CD4-positive, alpha-beta T cell treated with Interferon alpha-2 for 1 hour (primary cell): ENCODE data around the gene BCO2.
"Not testable (repeated sequence)": the region's sequence is repeated elsewhere in the genome, so short reads cannot be mapped to it uniquely, and the experiment has no call there.

Experiments
- DNase-seq, 2 donors: peaks; one replicate each; pipeline ENCODE4 v3.0.0-alpha.2; 2020 to 2022

BCO2 gene

GRCh38 chr11:112172362-112172994, 2.8 kb upstream of the BCO2 start:
- DNase-seq: no peak

- no peak for DNase-seq
Measured at GRCh38 chr11:112173152-112173551, 2.2 kb upstream of the BCO2 start.

DNA sequence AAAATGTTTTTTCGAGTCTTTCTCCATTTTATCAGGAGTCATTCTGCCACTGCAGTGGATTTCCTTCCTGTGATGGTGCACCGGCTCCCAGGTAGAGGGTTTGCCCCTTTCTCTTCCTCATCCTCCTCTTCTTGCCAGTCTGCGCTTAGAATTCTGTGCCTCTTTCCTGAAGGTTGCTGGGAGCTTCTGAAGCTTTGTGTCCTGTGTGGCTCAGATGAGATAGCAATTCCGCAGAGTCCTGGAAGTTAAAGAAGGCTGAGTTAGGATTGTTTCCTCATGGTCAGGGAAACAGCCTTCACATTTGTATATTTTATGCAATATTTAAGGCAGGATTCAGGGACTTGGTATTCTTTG, 264 bp downstream of the BCO2 start:
- DNase-seq: no peak

DNA sequence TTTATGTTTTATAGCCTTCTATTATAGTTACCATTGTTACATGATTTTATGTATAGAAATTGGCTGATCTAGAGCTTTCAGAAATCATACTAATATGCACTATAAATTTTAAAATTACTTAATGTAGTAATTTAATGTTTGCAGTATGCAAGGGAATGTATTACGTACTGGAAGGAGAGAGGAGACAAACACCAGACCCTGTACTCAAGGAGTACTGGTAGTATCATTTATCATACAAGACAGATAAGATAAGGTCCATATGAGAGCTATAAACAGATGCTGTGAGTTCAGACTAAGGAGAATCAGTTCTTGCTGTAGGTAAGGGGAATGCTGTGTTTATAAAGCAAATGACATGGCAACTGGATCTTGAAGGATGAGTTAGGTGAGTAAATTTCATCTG, 765 bp downstream of the BCO2 start:
- DNase-seq: no peak

DNA sequence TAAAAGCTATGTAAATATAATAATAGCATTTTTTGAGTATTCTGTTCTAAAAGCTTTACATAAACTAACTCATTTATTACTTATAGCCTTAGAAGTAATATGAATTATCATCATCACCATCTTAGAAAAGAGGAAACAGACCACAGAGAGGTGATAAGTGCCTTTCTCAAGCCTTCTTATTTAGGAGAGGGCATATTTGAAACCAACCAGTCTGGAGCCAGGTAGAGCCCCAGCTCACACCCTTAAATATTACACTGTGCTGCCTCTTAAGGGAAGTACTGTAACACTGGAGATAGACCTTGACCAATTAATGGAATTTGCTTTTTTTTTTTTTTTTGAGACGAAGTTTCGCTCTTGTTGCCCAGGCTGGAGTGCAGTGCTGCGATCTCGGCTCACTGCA, 2.3 kb downstream of the BCO2 start:
- no peak for DNase-seq

DNA sequence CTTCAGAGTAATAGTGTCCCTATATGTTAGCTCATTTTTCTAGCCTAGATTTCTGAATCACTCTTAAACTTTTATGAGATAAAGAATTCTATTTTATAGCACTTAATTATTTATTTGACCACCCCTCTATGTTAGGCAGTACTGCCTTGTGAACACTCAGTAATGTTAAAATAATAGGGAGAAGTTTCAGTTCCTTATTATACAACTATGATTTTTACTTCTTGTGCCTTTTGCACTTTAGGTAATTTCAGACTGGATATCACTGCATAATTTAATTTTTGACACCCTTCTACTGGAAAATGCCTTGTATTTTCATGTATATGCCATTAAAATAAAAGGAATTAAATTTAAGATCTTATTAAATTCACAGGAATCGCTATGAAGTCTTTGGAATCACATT, 3.1 kb downstream of the BCO2 start:
- DNase-seq: no peak

DNA sequence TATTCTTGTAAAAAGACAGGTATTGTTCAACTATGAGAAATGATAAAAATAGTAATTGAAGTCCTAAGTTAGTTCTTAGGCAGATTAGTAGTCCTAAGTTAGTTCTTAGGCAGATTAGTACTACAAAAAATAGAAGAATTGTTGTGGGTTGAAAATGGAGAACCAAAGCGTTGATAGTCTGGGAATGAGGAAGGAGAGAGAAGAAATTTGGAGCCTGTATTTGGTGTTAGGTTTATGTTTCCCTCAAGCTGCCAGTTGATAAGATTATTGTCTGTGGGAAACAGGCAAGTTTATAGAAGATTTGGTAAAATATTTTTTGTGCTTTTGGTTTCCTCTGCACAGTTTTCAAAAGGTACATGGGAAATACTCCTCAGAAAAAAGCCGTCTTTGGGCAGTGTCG, 3.6 kb downstream of the BCO2 start:
- no peak for DNase-seq

DNA sequence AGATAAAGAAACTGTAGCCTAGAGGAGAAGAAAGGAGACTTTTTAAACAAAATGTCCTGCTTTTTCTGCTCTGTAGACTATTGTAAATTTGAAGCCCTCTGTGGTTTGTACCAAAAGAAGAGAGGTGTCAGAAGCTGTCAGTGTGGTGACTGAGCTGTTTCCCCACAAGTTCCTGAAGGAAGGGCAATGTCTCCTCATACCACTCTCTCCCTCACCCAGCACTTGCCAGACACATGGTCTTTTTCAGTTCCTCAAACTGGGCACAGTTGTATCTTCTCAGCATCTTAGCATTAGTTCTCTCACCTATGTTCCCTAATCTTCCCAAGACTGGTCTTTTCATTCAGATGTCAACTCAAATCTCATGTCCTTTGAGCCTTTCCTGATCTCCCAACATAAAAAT, 4.3 kb downstream of the BCO2 start:
- DNase-seq: peak; percentile 10 to 31

DNA sequence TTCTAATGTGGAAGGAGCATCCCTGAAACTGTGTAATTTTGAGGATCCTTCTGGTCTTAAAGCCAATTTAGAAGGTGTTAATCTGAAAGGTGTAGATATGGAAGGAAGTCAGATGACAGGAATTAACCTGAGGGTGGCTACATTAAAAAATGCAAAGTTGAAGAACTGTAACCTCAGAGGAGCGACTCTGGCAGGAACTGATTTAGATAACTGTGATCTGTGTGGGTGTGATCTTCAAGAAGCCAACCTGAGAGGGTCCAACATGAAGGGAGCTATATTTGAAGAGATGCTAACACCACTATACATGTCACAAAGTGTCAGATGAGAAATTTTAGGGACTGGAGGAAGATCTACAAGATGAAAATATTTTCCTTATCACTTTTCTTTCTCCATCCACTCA, 7.6 kb downstream of the BCO2 start:
- no peak for DNase-seq

- no peak for DNase-seq
Measured at GRCh38 chr11:112185883-112186282, 10.6 kb downstream of the BCO2 start.

GRCh38 chr11:112186304-112186703, 11.0 kb downstream of the BCO2 start:
- no peak for DNase-seq

DNA sequence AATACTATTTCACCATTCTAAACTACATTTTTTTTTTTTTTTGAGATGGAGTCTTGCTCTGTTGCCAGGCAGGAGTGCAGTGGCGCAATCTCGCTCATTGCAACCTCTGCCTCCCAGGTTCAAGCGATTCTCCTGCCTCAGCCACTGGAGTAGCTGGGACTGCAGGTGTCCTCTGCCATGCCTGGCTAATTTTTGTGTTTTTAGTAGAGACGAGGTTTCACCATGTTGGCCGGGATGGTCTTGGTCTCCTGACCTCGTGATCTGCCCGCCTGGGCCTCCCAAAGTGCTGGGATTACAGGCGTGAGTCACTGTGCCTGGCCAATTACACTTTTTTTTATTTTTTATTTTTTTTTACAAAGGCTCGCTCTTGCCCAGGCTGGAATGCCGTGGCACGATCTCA, 19.8 kb downstream of the BCO2 start:
- DNase-seq: not testable (repeated sequence)

GRCh38 chr11:112195951-112196351, 20.6 kb downstream of the BCO2 start:
- no peak for DNase-seq

DNA sequence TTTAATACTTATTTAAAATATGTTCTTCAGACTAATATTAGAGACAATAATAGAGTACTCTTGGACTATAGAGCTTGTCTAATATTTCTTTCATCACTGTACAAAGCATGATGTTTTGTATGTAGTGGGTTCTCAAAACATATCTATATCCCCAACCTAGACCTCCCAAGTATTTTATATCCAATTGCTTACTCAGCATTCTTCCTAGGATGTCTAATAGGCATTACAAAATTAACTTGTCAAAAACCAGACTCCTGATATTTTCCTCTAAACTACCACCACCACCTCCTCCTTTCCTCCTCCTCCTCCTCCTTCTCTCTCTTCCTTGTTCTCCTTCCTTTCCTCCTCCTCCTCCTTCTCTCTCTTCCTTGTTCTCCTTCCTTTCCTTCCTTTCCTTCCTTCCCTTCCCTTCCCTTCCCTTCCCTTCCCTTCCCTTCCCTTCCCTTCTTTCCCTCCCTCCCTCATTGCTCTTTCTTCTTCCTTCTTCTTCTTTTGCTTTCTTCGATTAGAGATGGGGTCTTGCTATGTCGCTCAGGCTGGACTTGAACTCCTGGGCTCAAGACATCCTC, 21.3 kb downstream of the BCO2 start:
- no peak for DNase-seq

DNA sequence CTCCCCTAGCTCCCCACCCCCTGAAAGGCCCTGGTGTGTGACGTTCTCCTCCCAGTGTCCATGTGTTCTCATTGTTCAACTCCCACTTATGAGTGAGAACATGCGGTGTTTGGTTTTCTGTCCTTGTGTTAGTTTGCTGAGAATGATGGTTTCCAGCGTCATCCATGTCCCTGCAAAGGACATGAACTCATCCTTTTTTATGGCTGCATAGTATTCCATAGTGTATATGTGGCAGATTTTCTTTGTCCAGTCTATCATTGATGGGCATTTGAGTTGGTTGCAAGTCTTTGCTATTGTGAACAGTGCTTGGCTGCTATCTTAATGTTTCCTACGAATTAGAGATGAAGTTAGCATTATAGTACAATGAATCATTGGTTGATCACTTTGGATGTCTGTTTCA, 23.8 kb downstream of the BCO2 start:
- DNase-seq: not testable (repeated sequence)

- DNase-seq: no peak
Measured at GRCh38 chr11:112200252-112200651, 24.9 kb downstream of the BCO2 start.

GRCh38 chr11:112206071-112206470, 30.8 kb downstream of the BCO2 start:
- no peak for DNase-seq

DNA sequence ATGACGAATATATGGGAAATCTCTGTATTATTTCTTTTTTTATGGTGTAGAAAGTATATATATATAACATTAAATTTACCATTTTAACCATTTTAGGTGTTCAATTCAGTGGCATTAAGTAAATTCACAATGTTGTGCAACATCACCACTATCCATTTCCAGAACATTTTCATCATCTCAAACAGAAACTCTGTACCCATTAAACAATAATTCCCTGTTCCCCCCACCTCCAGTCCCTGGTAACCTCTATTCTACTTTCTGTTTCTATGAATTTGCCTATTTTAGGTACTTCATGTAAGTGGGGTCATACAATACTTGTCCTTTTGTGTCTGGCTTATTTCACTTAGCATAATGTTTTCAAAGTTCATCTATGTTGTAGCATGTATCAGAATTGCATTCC, 35.6 kb downstream of the BCO2 start:
- DNase-seq: no peak

DNA sequence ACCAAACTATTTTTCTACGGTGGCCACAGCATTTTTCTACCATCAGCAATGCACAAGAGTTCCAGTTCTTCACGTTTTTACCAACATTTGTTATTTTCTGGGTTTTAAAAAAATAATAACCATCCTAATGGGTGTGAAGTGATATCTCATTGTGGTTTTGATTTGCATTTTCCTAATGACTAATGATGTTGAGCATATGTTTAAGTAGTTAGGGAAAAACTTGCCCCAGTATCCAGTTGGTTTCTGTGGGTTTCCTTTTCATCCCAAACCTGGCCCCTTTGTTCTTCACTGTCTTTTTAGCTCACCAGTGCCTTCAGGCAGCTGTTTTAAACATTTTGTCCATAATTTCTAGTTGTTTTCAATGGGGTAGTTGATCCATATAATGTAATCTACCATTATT, 36.2 kb downstream of the BCO2 start:
- DNase-seq: peak in 1 of 2 donors; percentile 5

- no peak for DNase-seq
Measured at GRCh38 chr11:112212290-112212689, 37.0 kb downstream of the BCO2 start.

- no peak for DNase-seq
Measured at GRCh38 chr11:112212710-112213109, 37.4 kb downstream of the BCO2 start.

DNA sequence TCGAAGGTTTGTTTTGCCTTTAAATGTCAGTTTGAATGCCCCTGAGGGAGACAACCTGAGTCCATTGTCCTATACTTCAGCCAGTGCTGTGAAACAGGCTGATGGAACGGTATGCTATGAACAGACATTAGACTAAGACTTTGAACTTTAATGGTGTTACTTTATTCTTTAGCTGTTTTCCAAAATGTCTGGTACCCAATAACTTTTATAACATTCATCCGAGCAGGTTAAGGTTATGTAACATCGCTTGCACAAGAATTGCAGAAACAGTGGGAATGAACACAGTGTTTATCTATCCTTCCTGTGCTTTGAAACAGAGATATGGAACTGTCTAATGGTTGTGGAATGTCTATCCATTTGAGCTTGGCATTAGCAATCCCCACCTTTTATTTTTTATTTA, 38.4 kb downstream of the BCO2 start:
- DNase-seq: no peak

DNA sequence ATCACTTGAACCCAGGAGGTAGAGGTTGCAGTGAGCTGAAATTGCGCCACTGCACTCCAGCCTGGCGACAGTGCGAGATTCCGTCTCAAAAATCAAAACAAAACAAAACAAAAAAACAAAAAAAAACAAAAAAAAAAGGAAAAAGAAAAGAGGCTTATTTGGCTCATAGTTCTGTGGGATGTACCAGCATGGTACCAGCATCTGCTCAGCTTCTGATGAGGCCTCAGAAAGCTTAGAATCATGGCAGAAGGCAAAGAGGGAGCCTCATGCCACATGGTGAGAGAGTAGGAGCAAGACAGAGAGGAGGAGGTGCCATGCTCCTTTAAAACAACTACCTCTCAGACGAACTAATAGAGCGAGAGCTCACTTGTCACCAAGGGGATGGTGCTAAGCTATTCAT, 40.3 kb downstream of the BCO2 start:
- DNase-seq: no peak

DNA sequence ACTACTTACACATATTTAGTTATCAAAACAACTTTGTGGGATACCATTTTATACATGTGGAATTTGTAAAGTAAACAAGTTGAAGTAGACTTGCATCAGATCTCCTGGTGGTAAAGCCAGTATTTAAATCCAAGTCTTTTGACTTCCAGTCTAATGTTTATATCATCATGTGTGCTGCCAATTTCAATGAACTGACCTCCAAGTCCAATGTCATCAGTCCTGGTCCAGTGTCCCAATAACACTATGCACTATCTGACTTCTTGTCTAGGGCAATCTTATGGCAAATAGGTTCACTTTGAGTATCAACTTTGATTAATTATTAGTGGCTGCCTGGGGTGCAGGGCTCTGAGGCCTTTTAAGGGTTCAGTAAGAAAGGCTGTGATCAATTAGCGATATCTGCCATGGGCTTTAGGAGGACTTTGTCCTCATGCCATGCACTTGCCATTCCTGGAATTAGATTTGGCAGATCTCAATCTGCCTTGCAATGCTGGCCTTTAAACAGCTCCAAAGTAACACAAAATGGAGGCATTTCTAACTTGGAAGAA, 41.3 kb downstream of the BCO2 start:
- DNase-seq: no peak
